GM21423 (cell line): ENCODE data around the gene TIMM10B.
"Not testable (repeated sequence)": the region's sequence is repeated elsewhere in the genome, so short reads cannot be mapped to it uniquely, and the experiment has no call there.

Experiments
- ATAC-seq: cut with Tn5 transposase; IDR thresholded peaks from one replicate; pipeline ENCODE4 v1.9.1; 2021; ENCODE audit warnings: mild to moderate bottlenecking, moderate library complexity; ENCODE audit not compliant: unreplicated experiment

TIMM10B gene

GRCh38 chr11:6504166-6504565, 22.9 kb downstream of the TIMM10B start:
- ATAC-seq = no peak

- ATAC-seq = peak; percentile 58
These were observed 24.4 kb downstream of the TIMM10B start for GRCh38 chr11:6505577-6506240.

GRCh38 chr11:6516865-6517264, 35.6 kb downstream of the TIMM10B start:
- ATAC-seq = no peak

- no peak for ATAC-seq
These were observed 39.0 kb downstream of the TIMM10B start for GRCh38 chr11:6520265-6520664.

- not testable (repeated sequence) for ATAC-seq
These were observed 40.6 kb downstream of the TIMM10B start for GRCh38 chr11:6521946-6522345.

GRCh38 chr11:6523253-6523652, 42.0 kb downstream of the TIMM10B start:
- no peak for ATAC-seq

GRCh38 chr11:6526411-6527135, 45.3 kb downstream of the TIMM10B start:
- ATAC-seq = peak; percentile 64

GRCh38 chr11:6529266-6529665, 48.0 kb downstream of the TIMM10B start:
- no peak for ATAC-seq

- no peak for ATAC-seq
These were observed 49.5 kb downstream of the TIMM10B start for GRCh38 chr11:6530848-6531247.

- ATAC-seq = no peak
These were observed 50.0 kb downstream of the TIMM10B start for GRCh38 chr11:6531267-6531752.
